ENCODE data around the gene SEZ6.

Gene SEZ6

DNA sequence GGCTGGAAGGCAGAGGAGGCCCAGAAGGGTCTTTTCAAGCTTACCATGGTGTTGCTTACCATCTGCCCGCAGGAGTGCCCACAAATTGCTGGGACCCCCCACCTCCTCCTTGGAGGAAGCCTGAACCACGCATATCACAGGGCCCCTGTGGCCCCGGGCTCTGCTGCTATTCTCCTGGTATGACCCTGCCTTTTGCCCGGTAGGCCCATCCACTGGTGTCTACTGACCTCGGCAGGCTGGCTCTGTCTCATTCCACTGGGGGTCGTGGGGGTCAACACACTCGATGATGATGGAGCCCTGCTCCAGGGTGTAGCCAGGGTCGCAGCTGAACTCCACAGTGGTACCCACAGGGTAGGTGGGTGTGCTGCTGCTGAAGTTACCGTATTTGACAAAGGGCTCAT lies 46.4 kb downstream of the SEZ6 start:
- Histone ChIP-seq H3K9me3 (replicated peaks in 1 of 11) (no peaks in the 10 kb centered on the region), H3K9ac (no peak overlapping the region), H4K20me1 (no peaks in the 10 kb centered on the region), H3K27me3 (no peaks in the 10 kb centered on the region), H3K36me3 (no peaks in the 10 kb centered on the region), H3K4me2 (no peak overlapping the region), H3K27ac (no peak overlapping the region), H3K4me3 (no peak overlapping the region), H3K4me1 (no peaks in the 10 kb centered on the region; a peak in 1 of 20 replicates)
- no peak for TF ChIP-seq Cebpa-rat (IDR thresholded peaks at IDR 0.05)

DNA sequence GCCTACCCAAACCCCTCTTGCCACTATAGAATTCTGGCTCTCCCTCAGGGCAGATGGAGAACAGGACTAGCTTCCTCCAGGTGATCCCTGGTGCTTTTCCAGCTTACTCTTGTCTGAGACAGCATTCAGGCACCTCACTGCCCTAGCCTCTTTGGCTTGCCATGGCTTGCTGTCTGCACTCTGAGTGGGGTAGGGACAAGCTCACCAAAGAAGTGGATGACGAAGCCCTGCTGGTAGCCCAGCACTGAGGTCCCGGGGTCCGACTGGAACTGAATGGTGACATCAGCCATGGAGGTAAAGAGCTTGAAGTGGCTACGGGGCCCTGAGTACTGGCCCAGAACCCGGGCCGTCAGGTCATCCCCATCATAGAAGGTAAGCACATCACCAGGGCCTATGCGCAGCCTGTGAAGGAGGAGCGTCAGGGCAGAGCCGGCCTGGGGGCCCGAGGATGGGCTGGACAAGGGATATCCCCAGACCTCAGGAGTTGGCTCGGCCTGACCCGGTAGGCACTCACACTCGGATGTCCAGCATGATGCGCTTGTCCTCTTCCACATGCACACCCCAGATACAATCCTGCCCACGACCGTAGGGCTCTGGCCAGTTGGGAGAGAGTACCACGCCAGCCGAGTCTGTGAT lies 46.9 kb downstream of the SEZ6 start:
- no peak for TF ChIP-seq Cebpa-rat (IDR thresholded peaks at IDR 0.05)
- Histone ChIP-seq H3K4me1 (peaks cover 0 to 5% (median 3%) of the 10 kb centered on the region in 10 experiments; a peak in 13 of 20 replicates), H3K27me3 (no peaks in the 10 kb centered on the region), H3K4me2 (no peak overlapping the region), H3K27ac (no peak overlapping the region), H4K20me1 (no peaks in the 10 kb centered on the region), H3K36me3 (no peaks in the 10 kb centered on the region), H3K9me3 (replicated peaks in 1 of 11) (no peaks in the 10 kb centered on the region), H3K9ac (no peak overlapping the region; a peak in 2 of 22 replicates), H3K4me3 (no peak overlapping the region)

DNA sequence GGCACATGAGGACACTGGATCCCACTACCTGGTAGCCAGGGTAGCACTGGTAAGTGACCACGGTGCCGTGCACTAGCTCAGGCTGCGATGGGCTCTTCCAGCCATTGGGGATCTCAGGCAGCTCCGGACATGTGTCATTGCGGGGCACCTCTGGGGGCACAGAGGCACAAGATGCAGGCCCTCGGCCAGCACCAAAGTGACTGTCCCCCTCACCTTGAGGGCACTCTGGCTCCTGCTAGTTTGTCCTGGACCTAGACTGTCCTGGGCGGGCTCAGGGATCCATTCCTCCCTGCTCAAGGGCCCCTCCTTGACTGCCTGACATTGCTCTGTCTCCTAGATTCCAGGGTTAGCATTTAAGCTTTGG lies 47.9 kb downstream of the SEZ6 start:
- Histone ChIP-seq H3K36me3 (no peaks in the 10 kb centered on the region), H3K9me3 (replicated peaks in 1 of 11) (no peaks in the 10 kb centered on the region), H3K4me3 (no peak overlapping the region), H3K9ac (no peak overlapping the region), H3K27me3 (no peaks in the 10 kb centered on the region), H4K20me1 (no peaks in the 10 kb centered on the region), H3K27ac (no peak overlapping the region), H3K4me2 (no peak overlapping the region), H3K4me1 (peaks cover 5 to 15% (median 12%) of the 10 kb centered on the region in 10 experiments)
- no peak for TF ChIP-seq Cebpa-rat (IDR thresholded peaks at IDR 0.05)

DNA sequence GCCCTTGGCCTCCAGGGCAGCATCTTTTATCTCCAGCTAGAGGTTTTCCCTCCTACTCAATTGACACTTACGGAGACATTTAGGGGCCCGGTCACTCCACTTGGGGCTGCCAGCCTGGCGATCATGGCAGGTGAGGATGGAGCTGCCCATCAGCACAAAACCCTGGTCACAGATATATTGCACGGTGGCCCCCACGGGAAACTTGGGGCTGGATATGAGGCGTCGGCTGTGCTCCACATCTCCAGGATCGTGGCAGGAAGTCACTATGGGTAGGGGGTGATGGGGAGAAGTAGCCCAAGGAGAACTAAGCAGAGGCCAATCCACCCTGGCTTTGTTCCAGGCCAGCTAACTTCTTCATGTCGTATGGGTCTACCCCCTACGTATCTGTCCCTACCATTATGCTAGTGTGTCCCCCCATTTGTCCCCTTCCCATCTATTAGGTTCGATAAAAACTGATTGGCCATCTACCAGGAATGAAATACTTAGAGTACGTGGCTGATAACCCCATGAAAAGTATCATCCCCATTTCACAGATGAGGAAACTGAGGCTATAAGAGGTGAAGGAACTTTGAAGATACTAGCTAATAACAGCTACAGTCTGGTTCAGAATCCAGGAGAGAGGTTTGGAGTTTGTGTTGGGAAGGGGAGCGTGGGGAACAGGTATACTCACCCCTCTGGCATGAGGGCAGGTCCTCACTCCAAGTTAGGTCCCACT lies 48.4 kb downstream of the SEZ6 start:
- Histone ChIP-seq H3K9ac (no peak overlapping the region), H3K4me2 (no peak overlapping the region), H3K27ac (no peak overlapping the region), H3K4me1 (peaks cover 11 to 20% (median 17%) of the 10 kb centered on the region in 10 experiments), H4K20me1 (no peaks in the 10 kb centered on the region), H3K27me3 (no peaks in the 10 kb centered on the region), H3K4me3 (no peak overlapping the region), H3K36me3 (no peaks in the 10 kb centered on the region), H3K9me3 (replicated peaks in 1 of 11) (no peaks in the 10 kb centered on the region)
- TF ChIP-seq Cebpa-rat (IDR thresholded peaks at IDR 0.05): no peak

DNA sequence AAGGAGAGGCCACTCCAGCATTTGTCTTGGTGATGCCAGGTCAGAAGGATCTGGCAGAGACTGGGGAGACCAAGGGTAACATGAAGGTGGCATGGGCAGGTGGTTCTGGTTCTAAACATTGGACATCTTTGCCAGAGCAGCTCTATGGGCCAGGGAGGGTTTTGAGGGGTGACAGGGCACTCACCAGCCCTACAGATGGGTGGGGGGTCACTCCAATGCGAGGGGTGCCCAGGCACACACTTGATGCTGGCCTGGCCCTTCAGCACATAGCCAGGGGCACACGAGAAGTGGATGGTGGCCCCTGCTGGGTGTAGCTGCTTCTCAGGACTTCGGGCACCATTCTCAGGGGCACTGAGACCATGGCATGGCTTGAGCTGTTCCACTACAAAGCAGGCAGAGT lies 49.0 kb downstream of the SEZ6 start:
- no peak overlapping the region for H3K9ac ChIP-seq
- no peak overlapping the region for H3K27ac ChIP-seq
- H4K20me1 ChIP-seq: no peaks in the 10 kb centered on the region
- no peaks in the 10 kb centered on the region for H3K36me3 ChIP-seq
- no peak overlapping the region for H3K4me2 ChIP-seq
- H3K9me3 ChIP-seq (replicated peaks in 1 of 11): no peaks in the 10 kb centered on the region
- TF ChIP-seq Cebpa-rat (IDR thresholded peaks at IDR 0.05): no peak
- H3K4me1 ChIP-seq: peaks cover 11 to 20% (median 18%) of the 10 kb centered on the region in 10 experiments
- no peak overlapping the region for H3K4me3 ChIP-seq
- H3K27me3 ChIP-seq: no peaks in the 10 kb centered on the region

DNA sequence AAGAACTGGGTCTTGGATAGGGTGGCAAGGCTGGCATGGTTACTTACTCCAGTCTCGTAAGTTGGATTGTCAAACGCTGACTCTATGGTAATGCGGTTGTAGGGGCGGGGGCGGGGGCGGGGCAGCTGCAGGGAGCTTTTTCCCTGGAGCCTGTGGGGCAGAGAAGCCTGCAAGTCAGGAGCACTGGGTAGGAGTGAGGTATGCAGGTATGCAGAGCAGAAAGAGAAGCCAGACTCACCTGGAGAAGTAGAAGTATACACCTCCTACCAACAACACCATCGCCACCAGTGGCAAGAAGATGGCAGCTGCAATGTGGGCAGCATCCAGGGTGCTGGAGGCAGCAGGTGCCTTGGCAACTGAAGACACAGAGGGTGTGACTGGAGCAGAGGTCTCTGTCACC lies 49.7 kb downstream of the SEZ6 start:
- Histone ChIP-seq H3K9me3 (replicated peaks in 1 of 11) (no peaks in the 10 kb centered on the region), H3K4me2 (no peak overlapping the region), H3K4me1 (peaks cover 11 to 20% (median 18%) of the 10 kb centered on the region in 10 experiments), H3K27me3 (no peaks in the 10 kb centered on the region), H4K20me1 (no peaks in the 10 kb centered on the region), H3K4me3 (no peak overlapping the region), H3K9ac (no peak overlapping the region), H3K27ac (no peak overlapping the region), H3K36me3 (no peaks in the 10 kb centered on the region)
- TF ChIP-seq Cebpa-rat (IDR thresholded peaks at IDR 0.05): no peak

DNA sequence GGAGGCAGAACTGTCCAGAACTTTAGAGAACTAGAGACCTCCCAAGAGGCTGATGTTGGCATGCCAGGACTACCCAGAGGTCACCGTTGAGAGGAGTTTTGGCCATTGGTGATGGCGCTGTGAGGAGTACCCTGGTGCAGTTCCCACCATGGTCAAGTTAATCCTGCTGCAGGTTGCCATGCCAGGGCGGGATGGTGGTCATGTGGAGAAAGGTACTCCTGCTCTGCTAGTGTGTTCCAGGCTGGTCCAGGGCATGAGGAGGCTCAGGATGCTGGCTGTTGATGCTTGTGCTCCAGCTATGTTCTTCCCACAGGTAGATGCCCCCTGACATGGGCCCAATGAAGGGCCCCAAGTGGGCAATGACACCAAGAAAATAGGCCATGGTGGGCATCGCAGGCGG lies 50.4 kb downstream of the SEZ6 start:
- H3K27ac ChIP-seq: no peak overlapping the region
- H3K4me3 ChIP-seq: no peak overlapping the region
- H3K36me3 ChIP-seq: no peaks in the 10 kb centered on the region
- H4K20me1 ChIP-seq: peaks cover 0 to under 1% (median 0%) of the 10 kb centered on the region in 11 experiments; a peak in 2 of 22 replicates
- peaks cover 11 to 20% (median 18%) of the 10 kb centered on the region in 10 experiments for H3K4me1 ChIP-seq
- TF ChIP-seq Cebpa-rat (IDR thresholded peaks at IDR 0.05): no peak
- no peak overlapping the region for H3K4me2 ChIP-seq
- no peaks in the 10 kb centered on the region for H3K27me3 ChIP-seq
- H3K9me3 ChIP-seq (replicated peaks in 1 of 11): no peaks in the 10 kb centered on the region
- H3K9ac ChIP-seq: no peak overlapping the region

DNA sequence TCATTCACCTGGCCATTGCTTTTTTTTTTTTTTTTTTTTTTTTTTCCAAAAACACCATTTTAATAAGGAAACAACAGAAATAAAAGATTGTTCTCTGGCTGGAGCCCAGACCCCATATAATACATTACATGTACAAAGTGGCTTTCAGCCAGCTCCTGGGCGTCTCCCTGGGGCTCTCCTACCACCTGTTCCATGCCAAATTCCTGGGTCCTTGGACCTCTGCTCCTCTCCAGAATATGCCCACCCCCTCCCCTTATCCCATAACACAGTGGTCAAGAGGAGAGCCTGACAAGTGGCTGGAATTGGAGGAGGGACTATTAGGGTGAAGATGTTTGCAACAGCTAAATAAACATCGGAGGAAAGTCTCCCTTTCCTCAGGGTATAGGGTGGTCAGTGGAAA lies 50.9 kb downstream of the SEZ6 start:
- Histone ChIP-seq H4K20me1 (peaks cover 0 to 6% (median under 1%) of the 10 kb centered on the region in 11 experiments; a peak in 6 of 22 replicates), H3K27ac (no peak overlapping the region)
- no peak for TF ChIP-seq Cebpa-rat (IDR thresholded peaks at IDR 0.05)

DNA sequence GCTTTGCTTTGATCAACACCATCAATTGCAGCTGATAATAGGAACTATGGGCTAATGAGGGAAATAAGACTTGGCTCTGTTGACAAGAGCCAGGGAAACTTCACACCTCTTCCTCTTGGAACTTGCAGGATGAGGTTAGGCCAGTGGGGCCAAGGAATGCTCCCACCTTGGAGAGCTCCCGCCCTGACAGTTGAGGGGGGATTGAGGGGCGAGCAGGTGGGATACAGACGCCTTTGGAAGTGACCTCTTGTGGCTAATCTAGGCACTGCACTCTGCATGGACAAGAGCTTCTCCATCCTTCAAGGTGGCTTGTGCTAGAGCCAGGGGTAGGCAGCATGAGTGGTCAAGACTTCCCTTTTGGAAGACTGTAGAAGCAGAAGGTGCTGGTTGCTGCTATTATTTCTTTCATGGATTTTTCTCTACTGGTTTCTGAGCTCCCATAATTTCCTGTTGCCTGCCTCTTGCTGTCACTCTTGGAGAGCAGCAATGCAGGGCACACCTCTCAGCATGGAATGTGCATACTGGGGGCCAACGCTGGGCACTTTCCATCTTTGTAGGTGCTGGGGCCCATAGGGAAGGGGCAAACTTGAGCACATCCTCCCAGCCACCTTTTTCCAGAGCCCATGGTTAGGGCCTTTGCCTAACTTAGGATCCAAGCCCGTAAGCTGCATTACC lies 52.3 kb downstream of the SEZ6 start:
- Histone ChIP-seq H3K4me3 (no peak overlapping the region), H3K4me1 (peaks cover 11 to 20% (median 18%) of the 10 kb centered on the region in 10 experiments), H3K9ac (no peak overlapping the region), H4K20me1 (peaks cover 4 to 19% (median 7%) of the 10 kb centered on the region in 11 experiments; a peak in 18 of 22 replicates), H3K27me3 (no peaks in the 10 kb centered on the region), H3K9me3 (replicated peaks in 1 of 11) (no peaks in the 10 kb centered on the region), H3K4me2 (peak overlapping the region; percentile 75 to 97 (median 88); a peak in 20 of 22 replicates), H3K36me3 (peaks cover 0 to 3% (median 0%) of the 10 kb centered on the region in 11 experiments; a peak in 2 of 22 replicates), H3K27ac (no peak overlapping the region)
- no peak for TF ChIP-seq Cebpa-rat (IDR thresholded peaks at IDR 0.05)

More for the DNA sequence above, 50.9 kb downstream of the SEZ6 start:
- Histone ChIP-seq H3K9ac (no peak overlapping the region), H3K4me3 (no peak overlapping the region), H3K36me3 (no peaks in the 10 kb centered on the region), H3K4me2 (no peak overlapping the region), H3K27me3 (no peaks in the 10 kb centered on the region), H3K9me3 (replicated peaks in 1 of 11) (no peaks in the 10 kb centered on the region), H3K4me1 (peaks cover 11 to 20% (median 18%) of the 10 kb centered on the region in 10 experiments)

Data from BLaER1 treated with 17β-estradiol and CSF1 and Interleukin-3, amounts not matched to agents 10 nM and 100 nM (cell line).